Karpas-422 (cell line): Measurements from ENCODE around the gene PDPK1. TPM values are rescaled to one million over a fixed set of nuclear protein-coding genes. Genes with fewer than 3 reads are reported as not detected.

Experiments
- DNase-seq: peaks from one replicate; pipeline ENCODE4 v3.0.0-alpha.2; 2015
- H2AFZ ChIP-seq: fragments of 200-600 bp; sonication (generic); 2 replicates; pipeline ENCODE4 v1.6.1; 2014; ENCODE audit warnings: antibody characterized with exemption, low read length, mixed read lengths
- H3K27ac ChIP-seq: fragments of 200-600 bp; sonication (generic); 2 replicates; pipeline ENCODE4 v1.5.1; 2014; ENCODE audit warnings: mild to moderate bottlenecking, low read length, moderate library complexity
- H3K27me3 ChIP-seq: fragments of 200-600 bp; sonication (generic); 2 replicates; pipeline ENCODE4 v1.6.1; 2014; ENCODE audit warnings: low read length, mixed read lengths
- H3K36me3 ChIP-seq: fragments of 200-600 bp; sonication (generic); 2 replicates; pipeline ENCODE4 v1.6.1; 2014; ENCODE audit warnings: low read length, mixed read lengths; ENCODE audit not compliant: insufficient read depth
- H3K4me1 ChIP-seq: fragments of 200-600 bp; sonication (generic); 2 replicates; pipeline ENCODE4 v1.6.1; 2014; ENCODE audit warnings: mild to moderate bottlenecking, low read length, mixed read lengths
- H3K4me2 ChIP-seq: fragments of 200-600 bp; sonication (generic); 2 replicates; pipeline ENCODE4 v1.6.1; 2014; ENCODE audit warnings: low read length, low read depth, mild to moderate bottlenecking; ENCODE audit not compliant: poor library complexity, severe bottlenecking
- H3K4me3 ChIP-seq: fragments of 200-600 bp; sonication (generic); 2 replicates; pipeline ENCODE4 v1.5.1; 2014; ENCODE audit warnings: mild to moderate bottlenecking, antibody characterized with exemption, low read length, mixed read lengths
- H3K79me2 ChIP-seq: fragments of 200-600 bp; sonication (generic); 2 replicates; pipeline ENCODE4 v1.6.1; 2014; ENCODE audit warnings: mild to moderate bottlenecking, low read length, mixed read lengths
- H3K9ac ChIP-seq: fragments of 200-600 bp; sonication (generic); 2 replicates; pipeline ENCODE4 v1.6.0; 2014; ENCODE audit warnings: low read length
- H3K9me2 ChIP-seq: fragments of 200-600 bp; sonication (generic), shearing (Covaris generic); replicated peaks from 2 replicates; pipeline ENCODE4 v1.6.0; 2014; ENCODE audit warnings: mild to moderate bottlenecking, low read length, moderate library complexity; ENCODE audit not compliant: insufficient read depth
- H3K9me3 ChIP-seq: fragments of 300-700, 200-600 bp; sonication (generic); 2 replicates; pipeline ENCODE4 v1.6.1; 2014; ENCODE audit warnings: low read length, mixed read lengths
- H4K20me1 ChIP-seq: fragments of 200-600 bp; sonication (generic); 2 replicates; pipeline ENCODE4 v1.6.1; 2014; ENCODE audit warnings: mild to moderate bottlenecking, antibody characterized with exemption, low read length, low read depth; ENCODE audit not compliant: insufficient read depth
- total RNA-seq: library from RNA; depleted of rRNA; stranded (reverse); fragments of >200 nt; shearing (Covaris generic); gene quantifications from 2 replicates; pipeline ENCODE4 v1.2.3, GENCODE V29; 2014; ENCODE audit warnings: low replicate concordance

Gene PDPK1
- total RNA-seq, 1 experiment from 2014 or later: 49.5 TPM

- no peak overlapping the region for H3K27ac ChIP-seq
- H3K4me3 ChIP-seq: no peak overlapping the region
- 0 out of 2 replicates have a peak, but pooled peaks cover 2% of the 10 kb centered on the region for H4K20me1 ChIP-seq
- H3K9me2 ChIP-seq: no peaks in the 10 kb centered on the region
- H3K4me2 ChIP-seq: no peak overlapping the region
- no peaks in the 10 kb centered on the region for H3K27me3 ChIP-seq
- H3K79me2 ChIP-seq: no peaks in the 10 kb centered on the region; the same call in 1 of the 2 replicates
- no peak overlapping the region for H3K9ac ChIP-seq
- no peak for DNase-seq
- H3K9me3 ChIP-seq: no peaks in the 10 kb centered on the region
- no peak overlapping the region for H2AFZ ChIP-seq
- peaks cover 6% of the 10 kb centered on the region for H3K4me1 ChIP-seq
- H3K36me3 ChIP-seq: no peaks in the 10 kb centered on the region
Measured at GRCh38 chr16:2496223-2497115, 41.4 kb upstream of the PDPK1 start.

GRCh38 chr16:2497116-2497630, 40.6 kb upstream of the PDPK1 start:
- peaks cover 2% of the 10 kb centered on the region; the same call in 1 of the 2 replicates for H3K36me3 ChIP-seq
- DNase-seq: no peak
- no peaks in the 10 kb centered on the region; the same call in 1 of the 2 replicates for H3K79me2 ChIP-seq
- no peaks in the 10 kb centered on the region for H3K27me3 ChIP-seq
- H3K9ac ChIP-seq: no peak overlapping the region
- H3K4me3 ChIP-seq: no peak overlapping the region
- H4K20me1 ChIP-seq: 0 out of 2 replicates have a peak, but pooled peaks cover 6% of the 10 kb centered on the region
- H3K4me2 ChIP-seq: no peak overlapping the region
- no peaks in the 10 kb centered on the region for H3K9me2 ChIP-seq
- H3K9me3 ChIP-seq: no peaks in the 10 kb centered on the region
- H3K4me1 ChIP-seq: peaks cover 8% of the 10 kb centered on the region
- H2AFZ ChIP-seq: no peak overlapping the region
- no peak overlapping the region for H3K27ac ChIP-seq

- Histone ChIP-seq H2AFZ (no peak overlapping the region), H4K20me1 (0 out of 2 replicates have a peak, but pooled peaks cover 6% of the 10 kb centered on the region), H3K4me3 (no peak overlapping the region), H3K9ac (no peak overlapping the region), H3K9me2 (no peaks in the 10 kb centered on the region), H3K27ac (no peak overlapping the region), H3K4me1 (peaks cover 8% of the 10 kb centered on the region), H3K4me2 (no peak overlapping the region), H3K27me3 (no peaks in the 10 kb centered on the region), H3K36me3 (peaks cover 2% of the 10 kb centered on the region; the same call in 1 of the 2 replicates), H3K9me3 (no peaks in the 10 kb centered on the region), H3K79me2 (no peaks in the 10 kb centered on the region)
- DNase-seq: no peak
Measured at GRCh38 chr16:2497695-2498484, 39.9 kb upstream of the PDPK1 start.

- no peaks in the 10 kb centered on the region for H3K79me2 ChIP-seq
- H3K27ac ChIP-seq: no peak overlapping the region
- H3K9me2 ChIP-seq: no peaks in the 10 kb centered on the region
- H3K27me3 ChIP-seq: no peaks in the 10 kb centered on the region
- no peak for DNase-seq
- no peak overlapping the region for H3K4me3 ChIP-seq
- H3K9me3 ChIP-seq: no peaks in the 10 kb centered on the region
- peaks cover 8% of the 10 kb centered on the region for H3K4me1 ChIP-seq
- H2AFZ ChIP-seq: no peak overlapping the region
- H3K4me2 ChIP-seq: no peak overlapping the region
- 0 out of 2 replicates have a peak, but pooled peaks cover 6% of the 10 kb centered on the region for H4K20me1 ChIP-seq
- no peak overlapping the region for H3K9ac ChIP-seq
- peaks cover 2% of the 10 kb centered on the region; the same call in 1 of the 2 replicates for H3K36me3 ChIP-seq
Measured at GRCh38 chr16:2498531-2499253, 39.1 kb upstream of the PDPK1 start.

- H3K79me2 ChIP-seq: no peaks in the 10 kb centered on the region
- H3K4me1 ChIP-seq: peaks cover 8% of the 10 kb centered on the region
- no peaks in the 10 kb centered on the region for H3K9me2 ChIP-seq
Measured at GRCh38 chr16:2499454-2499853, 38.4 kb upstream of the PDPK1 start.

GRCh38 chr16:2499890-2500429, 37.9 kb upstream of the PDPK1 start:
- Histone ChIP-seq H2AFZ (no peak overlapping the region), H3K4me1 (peaks cover 8% of the 10 kb centered on the region), H4K20me1 (0 out of 2 replicates have a peak, but pooled peaks cover 6% of the 10 kb centered on the region), H3K9ac (no peak overlapping the region), H3K9me3 (no peaks in the 10 kb centered on the region), H3K79me2 (no peaks in the 10 kb centered on the region), H3K4me3 (no peak overlapping the region), H3K27ac (no peak overlapping the region), H3K4me2 (no peak overlapping the region), H3K27me3 (no peaks in the 10 kb centered on the region), H3K9me2 (no peaks in the 10 kb centered on the region), H3K36me3 (peaks cover 2% of the 10 kb centered on the region; the same call in 1 of the 2 replicates)
- DNase-seq: no peak

More at GRCh38 chr16:2499454-2499853, 38.4 kb upstream of the PDPK1 start:
- Histone ChIP-seq H3K4me3 (no peak overlapping the region), H3K9me3 (no peaks in the 10 kb centered on the region), H3K36me3 (peaks cover 2% of the 10 kb centered on the region; the same call in 1 of the 2 replicates), H3K9ac (no peak overlapping the region), H4K20me1 (0 out of 2 replicates have a peak, but pooled peaks cover 6% of the 10 kb centered on the region), H3K27ac (no peak overlapping the region), H3K4me2 (no peak overlapping the region), H2AFZ (no peak overlapping the region), H3K27me3 (no peaks in the 10 kb centered on the region)
- no peak for DNase-seq

- no peak for DNase-seq
- Histone ChIP-seq H4K20me1 (0 out of 2 replicates have a peak, but pooled peaks cover 6% of the 10 kb centered on the region), H3K27me3 (no peaks in the 10 kb centered on the region), H3K4me3 (no peak overlapping the region), H3K9ac (no peak overlapping the region), H3K4me2 (no peak overlapping the region), H3K9me2 (no peaks in the 10 kb centered on the region), H2AFZ (no peak overlapping the region), H3K27ac (no peak overlapping the region), H3K4me1 (peaks cover 8% of the 10 kb centered on the region), H3K36me3 (peaks cover 2% of the 10 kb centered on the region; the same call in 1 of the 2 replicates), H3K9me3 (no peaks in the 10 kb centered on the region), H3K79me2 (no peaks in the 10 kb centered on the region)
Measured at GRCh38 chr16:2500430-2500917, 37.3 kb upstream of the PDPK1 start.
